ENCODE results near the gene NCOA7. TPM values are rescaled to one million over a fixed set of nuclear protein-coding genes. Genes with fewer than 3 reads are reported as not detected.
A peak's percentile ranks its signal among the peaks of the same experiment; 100 is the strongest.
"Not testable (repeated sequence)": the region's sequence is repeated elsewhere in the genome, so short reads cannot be mapped to it uniquely, and the experiment has no call there.

Gene NCOA7
- total RNA-seq, 1 experiment from 2014 or later: 67.9 TPM

- TF ChIP-seq CTCF (IDR thresholded peaks at IDR 0.05; ENCODE audit: insufficient read depth in 1 of 2, low read depth in 1 of 2, low read length in 1 of 2, severe bottlenecking in 1 of 2, unreplicated experiment in 1 of 2): no peak
- Mint-ChIP-seq H3K4me1 (ENCODE audit: low read depth, unreplicated experiment) (no peaks in the 10 kb centered on the region), H3K9me3 (ENCODE audit: unreplicated experiment) (no peaks in the 10 kb centered on the region), H3K4me3 (ENCODE audit: unreplicated experiment) (no peak overlapping the region), H3K36me3 (ENCODE audit: insufficient read depth, unreplicated experiment) (no peaks in the 10 kb centered on the region), H3K27ac (ENCODE audit: unreplicated experiment) (no peak overlapping the region), H3K27me3 (ENCODE audit: insufficient read depth, unreplicated experiment) (peaks cover 3% of the 10 kb centered on the region)
- ChIA-PET POLR2A (no interaction called here), CTCF (no interaction called here)
- Histone ChIP-seq H3K9me3 (no peaks in the 10 kb centered on the region; the same call in 1 of the 2 replicates), H3K4me1 (no peaks in the 10 kb centered on the region), H3K27me3 (replicated peaks; ENCODE audit: control insufficient read depth, insufficient read depth, low read length) (no peaks in the 10 kb centered on the region), H3K36me3 (ENCODE audit: control insufficient read depth, insufficient read depth, low read length) (no peaks in the 10 kb centered on the region), H3K4me3 (ENCODE audit: low read depth, low read length) (no peak overlapping the region)
- no TSS peak for BruUV-seq (replicated peaks)
- intact Hi-C loops (cut with micrococcal nuclease; ENCODE audit: unreplicated experiment): loop anchor here (1.0 to 5.0 kb wide), 3 partner anchors 257 to 616 kb away; partner anchors contain the start of gene TPD52L1
- no peak for DNase-seq
Measured at GRCh38 chr6:125769147-125769783, 21.5 kb upstream of the NCOA7 start.

GRCh38 chr6:125773387-125774341 is 17.1 kb upstream of the NCOA7 start:
- Histone ChIP-seq H3K27me3 (replicated peaks; ENCODE audit: control insufficient read depth, insufficient read depth, low read length) (no peaks in the 10 kb centered on the region), H3K4me3 (ENCODE audit: low read depth, low read length) (no peak overlapping the region), H3K36me3 (ENCODE audit: control insufficient read depth, insufficient read depth, low read length) (no peaks in the 10 kb centered on the region), H3K4me1 (peaks cover 10% of the 10 kb centered on the region), H3K9me3 (no peaks in the 10 kb centered on the region; the same call in 1 of the 2 replicates)
- Mint-ChIP-seq H3K9me3 (ENCODE audit: unreplicated experiment) (peaks cover 17% of the 10 kb centered on the region), H3K36me3 (ENCODE audit: insufficient read depth, unreplicated experiment) (no peaks in the 10 kb centered on the region), H3K27ac (ENCODE audit: unreplicated experiment) (no peak overlapping the region), H3K4me3 (ENCODE audit: unreplicated experiment) (no peak overlapping the region), H3K27me3 (ENCODE audit: insufficient read depth, unreplicated experiment) (peaks cover 3% of the 10 kb centered on the region), H3K4me1 (ENCODE audit: low read depth, unreplicated experiment) (peaks cover 14% of the 10 kb centered on the region)
- POLR2A ChIA-PET: no interaction called here
- no TSS peak for BruUV-seq (replicated peaks)
- intact Hi-C loops (cut with micrococcal nuclease; ENCODE audit: unreplicated experiment): no loop called here
- CTCF ChIA-PET: no interaction called here
- TF ChIP-seq CTCF (IDR thresholded peaks at IDR 0.05; ENCODE audit: insufficient read depth in 1 of 2, low read depth in 1 of 2, low read length in 1 of 2, severe bottlenecking in 1 of 2, unreplicated experiment in 1 of 2): no peak
- no peak for DNase-seq

GRCh38 chr6:125776107-125776826 is 14.5 kb upstream of the NCOA7 start:
- CTCF ChIA-PET; H3K27me3 Mint-ChIP-seq (ENCODE audit: insufficient read depth, unreplicated experiment): not testable (repeated sequence)

More at GRCh38 chr6:125776107-125776826, 14.5 kb upstream of the NCOA7 start:
- Mint-ChIP-seq H3K4me1 (ENCODE audit: low read depth, unreplicated experiment) (peaks cover 14% of the 10 kb centered on the region), H3K4me3 (ENCODE audit: unreplicated experiment) (peak overlapping the region; percentile 10), H3K9me3 (ENCODE audit: unreplicated experiment) (peaks cover 17% of the 10 kb centered on the region), H3K27ac (ENCODE audit: unreplicated experiment) (peak overlapping the region; percentile 12)
- POLR2A ChIA-PET; H3K9me3 ChIP-seq; H3K4me3 ChIP-seq (ENCODE audit: low read depth, low read length); H3K36me3 Mint-ChIP-seq (ENCODE audit: insufficient read depth, unreplicated experiment); intact Hi-C loops (cut with micrococcal nuclease; ENCODE audit: unreplicated experiment); H3K36me3 ChIP-seq (ENCODE audit: control insufficient read depth, insufficient read depth, low read length); DNase-seq; BruUV-seq (replicated peaks); H3K27me3 ChIP-seq (replicated peaks; ENCODE audit: control insufficient read depth, insufficient read depth, low read length): not testable (repeated sequence)
- peaks cover 10% of the 10 kb centered on the region for H3K4me1 ChIP-seq

All from Caco-2 (cell line).